HG02943 (cell line): ENCODE results near the gene LAMA5.

Experiments used
- ATAC-seq: cut with Tn5 transposase; IDR thresholded peaks from one replicate; pipeline ENCODE4 v1.9.1; 2021; ENCODE audit warnings: mild to moderate bottlenecking, low read depth, moderate library complexity; ENCODE audit not compliant: unreplicated experiment

Gene LAMA5

DNA sequence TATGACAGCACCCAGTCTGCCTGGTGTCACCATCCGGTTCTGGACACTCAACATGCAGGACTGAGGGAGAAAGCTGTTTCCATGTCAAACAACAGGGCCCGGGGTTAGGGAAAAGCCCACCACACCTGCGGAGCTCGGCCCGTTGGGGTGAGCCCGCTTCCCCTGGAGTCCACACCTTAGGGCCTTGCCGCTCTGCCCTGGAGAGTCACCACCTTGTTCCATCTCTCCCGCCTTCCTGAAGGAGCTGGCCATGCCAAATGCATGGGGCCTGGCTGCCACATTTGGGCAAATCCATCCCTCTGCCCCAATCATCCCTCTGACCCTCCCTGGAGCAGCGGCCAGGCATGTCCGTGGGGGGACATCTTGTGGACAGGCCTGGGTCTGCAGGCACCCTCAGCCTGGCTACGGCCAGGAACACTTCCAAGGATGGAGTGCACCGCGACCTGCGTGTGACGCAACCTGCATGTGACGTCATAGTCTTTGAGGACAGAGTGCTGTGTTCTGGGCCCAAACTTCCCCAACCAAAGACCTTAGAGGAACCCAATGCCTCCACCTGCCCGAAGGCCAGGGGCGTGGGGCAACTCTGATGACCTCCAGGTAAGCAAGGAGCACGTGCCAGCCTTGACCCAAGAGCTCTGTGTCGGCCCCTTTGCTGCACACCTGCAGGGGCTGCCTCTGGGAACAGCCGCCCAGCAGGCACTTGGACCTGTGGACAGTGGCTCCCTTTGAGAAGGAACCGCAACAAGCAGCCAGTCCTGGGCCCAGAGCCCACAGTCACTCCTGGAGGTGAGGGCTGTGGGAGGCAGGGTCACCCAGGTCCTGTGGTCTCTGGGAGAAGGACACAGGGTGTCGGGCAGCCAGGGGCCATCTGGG lies 38.2 kb upstream of the LAMA5 start:
- no peak for ATAC-seq

DNA sequence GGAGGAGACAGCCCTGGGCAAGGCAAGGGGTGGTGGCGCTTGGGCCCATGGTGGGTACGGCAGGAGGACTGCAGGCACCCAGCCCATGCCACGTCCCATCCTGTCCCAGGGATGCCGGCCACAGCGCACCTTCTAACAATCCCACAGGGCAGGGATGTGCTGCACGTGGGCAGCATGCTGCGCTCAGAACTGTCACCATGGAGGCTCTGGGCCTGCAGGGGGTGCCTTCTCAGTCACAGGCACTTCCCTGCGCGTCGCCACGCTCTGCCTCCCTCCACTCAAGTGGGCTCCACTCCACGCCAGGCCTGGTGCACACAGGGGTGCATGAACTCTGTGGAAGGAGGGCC lies 37.6 kb upstream of the LAMA5 start:
- ATAC-seq, result no peak

DNA sequence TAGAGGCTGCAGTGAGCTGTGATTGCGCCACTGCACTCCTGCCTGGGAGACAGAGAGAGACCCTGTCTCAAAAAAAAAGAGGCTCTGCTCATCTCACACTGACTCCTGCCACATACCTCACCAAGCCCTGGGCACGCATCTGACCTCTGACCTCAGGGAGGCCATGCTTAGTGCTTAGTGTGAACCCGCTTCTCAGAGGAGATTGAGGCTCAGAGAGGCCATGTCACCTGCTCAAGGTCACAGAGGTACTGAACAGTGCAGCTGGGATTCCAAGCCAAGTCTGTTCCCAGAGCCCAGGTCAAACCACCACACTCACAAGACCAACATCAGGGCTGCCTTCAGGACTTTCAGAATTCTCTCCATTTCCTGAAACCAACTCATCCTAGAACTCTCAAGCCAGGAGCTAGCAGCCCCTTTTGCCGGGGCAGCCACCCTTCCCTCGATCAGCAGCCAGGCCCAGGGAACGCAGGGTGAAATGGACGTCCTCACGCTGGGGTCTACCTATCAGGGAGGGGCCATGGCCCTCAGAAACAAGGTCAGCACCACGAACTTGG lies 37.1 kb upstream of the LAMA5 start:
- ATAC-seq, result no peak

DNA sequence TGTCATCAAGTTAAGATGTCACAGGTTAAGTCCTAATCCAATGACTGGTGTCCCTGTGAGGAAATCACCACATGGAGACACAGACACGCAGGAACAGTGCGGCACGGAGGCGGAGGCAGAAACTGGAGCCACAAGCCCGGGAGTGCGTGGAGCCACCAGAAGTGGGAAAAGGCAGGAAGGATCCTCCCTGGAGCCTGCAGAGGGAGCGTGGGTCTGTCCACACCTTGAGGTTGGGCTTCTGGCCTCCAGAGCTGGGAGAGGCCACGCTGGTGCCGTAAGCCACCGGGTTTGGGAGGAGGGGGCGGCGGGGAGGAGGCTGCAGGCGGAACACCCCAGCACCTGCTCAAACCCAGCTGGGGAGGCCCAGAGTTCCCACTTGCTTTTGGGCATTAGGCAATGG lies 36.2 kb upstream of the LAMA5 start:
- ATAC-seq, result no peak

DNA sequence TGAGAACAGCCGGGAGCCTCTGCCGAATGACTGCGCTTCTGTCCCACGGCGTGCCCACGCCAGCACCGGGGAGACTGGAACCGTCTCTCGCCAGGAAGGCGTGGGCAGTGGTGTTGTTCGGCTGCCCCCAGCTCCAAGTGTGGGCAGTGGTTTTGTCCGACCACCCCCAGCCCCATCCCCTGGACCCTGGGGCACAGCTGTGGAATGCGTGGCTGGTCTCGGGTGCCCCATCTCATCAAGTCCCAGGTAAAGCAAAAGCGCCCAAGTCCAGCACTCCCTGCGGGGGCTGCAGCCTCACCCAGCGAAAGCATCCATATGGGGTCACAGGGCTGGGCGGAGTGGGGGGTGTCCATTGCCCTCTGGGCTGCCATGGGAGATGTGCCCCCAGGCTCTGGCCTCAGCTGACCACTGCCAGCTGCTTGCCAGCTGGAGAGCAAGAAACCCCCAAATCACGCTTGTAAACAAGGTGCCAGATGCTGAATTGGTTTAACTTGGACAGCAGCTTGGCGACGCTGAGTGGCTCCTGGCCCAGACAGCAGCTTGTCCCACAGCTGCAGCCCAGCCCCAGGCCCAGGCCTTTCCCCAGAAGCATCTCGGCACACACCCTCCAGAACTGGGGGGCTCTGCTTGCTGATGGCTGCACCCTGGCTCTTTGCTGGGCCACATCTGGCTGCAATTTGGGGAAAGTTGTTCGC lies 35.5 kb upstream of the LAMA5 start:
- ATAC-seq, result no peak

DNA sequence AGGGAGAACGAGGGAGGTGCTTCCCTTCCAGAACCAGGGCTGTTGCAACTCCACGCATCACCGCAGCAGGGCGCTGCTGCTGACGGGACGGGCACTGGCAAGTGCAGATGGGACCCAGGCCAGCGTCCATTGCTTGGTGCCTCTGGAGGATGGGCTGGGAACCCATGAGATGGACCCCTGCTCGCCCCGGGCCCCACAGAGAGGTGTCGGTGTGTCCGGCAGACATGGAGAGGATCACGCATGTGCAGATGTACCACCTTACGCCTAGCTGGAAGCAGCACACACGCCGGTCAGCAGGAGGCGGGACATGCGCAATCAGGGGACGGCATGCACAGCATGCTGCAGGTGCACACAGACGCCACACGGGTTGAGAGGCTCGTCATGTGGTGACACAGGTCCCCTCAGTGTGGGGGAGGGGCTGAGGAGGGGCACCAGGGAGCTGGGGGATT lies 34.2 kb upstream of the LAMA5 start:
- ATAC-seq, result no peak

DNA sequence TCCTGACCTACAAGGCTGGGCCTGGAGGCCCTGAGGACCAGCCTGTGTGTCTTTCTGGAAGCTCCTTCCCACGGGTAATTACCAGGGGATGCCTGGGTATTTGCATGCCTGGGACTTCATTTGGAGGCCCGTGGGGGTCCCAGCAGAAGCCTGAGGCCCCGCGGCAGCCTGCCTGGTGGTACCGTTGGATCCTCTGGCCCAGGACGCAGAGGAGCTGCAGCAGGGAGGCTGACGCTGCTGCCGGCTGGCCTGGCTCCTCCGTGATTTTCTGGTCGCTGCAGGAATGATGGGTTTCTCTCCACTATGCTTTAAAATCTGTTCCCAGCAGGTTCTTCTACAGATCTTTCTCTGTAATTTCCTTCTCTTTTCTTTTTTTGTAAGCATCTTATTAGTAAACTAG lies 33.4 kb upstream of the LAMA5 start:
- no peak for ATAC-seq

DNA sequence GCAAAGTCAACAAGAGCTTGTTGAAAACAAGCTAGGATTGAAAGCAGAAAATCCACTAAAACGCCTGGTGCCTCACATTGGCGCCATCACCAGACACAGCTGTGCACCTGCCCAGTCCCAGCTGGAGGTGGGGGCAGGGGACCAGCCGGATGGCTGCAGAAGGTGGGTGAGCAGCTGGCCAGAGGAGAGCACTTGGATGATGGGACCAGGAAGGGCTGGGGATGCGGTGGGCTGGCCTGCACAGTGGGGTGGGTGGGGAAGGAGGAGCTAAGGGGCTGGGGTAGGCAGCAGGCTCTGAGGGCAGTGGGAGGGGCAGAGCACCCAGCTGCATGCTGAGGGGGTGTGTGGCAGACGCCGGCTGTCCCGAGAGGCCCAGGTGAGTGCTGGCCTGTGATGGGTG lies 32.9 kb upstream of the LAMA5 start:
- no peak for ATAC-seq

DNA sequence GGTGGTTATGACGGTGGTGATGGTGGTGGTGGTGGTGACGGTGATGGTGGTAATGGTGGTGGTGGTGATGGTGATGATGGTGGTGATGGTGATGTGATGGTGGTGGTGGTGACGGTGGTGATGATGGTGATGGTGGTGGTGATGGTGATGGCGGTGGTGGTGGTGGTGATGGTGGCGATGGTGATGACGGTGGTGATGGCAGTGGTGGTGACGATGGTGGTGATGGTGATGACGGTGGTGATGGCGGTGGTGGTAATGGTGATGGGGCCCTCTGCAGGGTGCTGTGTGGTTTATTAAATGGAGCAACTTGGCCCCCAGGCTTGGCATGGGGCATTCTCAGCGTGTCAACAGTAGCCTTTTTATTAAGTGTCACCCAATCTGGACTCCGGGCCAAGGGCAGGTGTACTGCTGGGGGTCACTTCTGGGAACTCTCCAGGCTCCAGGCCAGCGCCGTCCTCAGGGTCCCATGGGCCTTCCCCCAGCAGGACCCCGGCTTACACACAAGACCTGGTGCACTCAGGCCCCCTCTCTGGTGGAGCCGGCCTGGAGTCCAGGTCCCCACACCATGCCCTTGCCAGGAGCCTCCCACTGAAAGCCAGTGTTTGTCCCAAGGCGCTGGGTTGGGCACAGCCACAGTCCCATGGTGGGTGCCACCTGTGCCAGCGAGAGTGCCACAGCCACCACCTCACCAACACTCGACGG lies 31.2 kb upstream of the LAMA5 start:
- ATAC-seq, result no peak

DNA sequence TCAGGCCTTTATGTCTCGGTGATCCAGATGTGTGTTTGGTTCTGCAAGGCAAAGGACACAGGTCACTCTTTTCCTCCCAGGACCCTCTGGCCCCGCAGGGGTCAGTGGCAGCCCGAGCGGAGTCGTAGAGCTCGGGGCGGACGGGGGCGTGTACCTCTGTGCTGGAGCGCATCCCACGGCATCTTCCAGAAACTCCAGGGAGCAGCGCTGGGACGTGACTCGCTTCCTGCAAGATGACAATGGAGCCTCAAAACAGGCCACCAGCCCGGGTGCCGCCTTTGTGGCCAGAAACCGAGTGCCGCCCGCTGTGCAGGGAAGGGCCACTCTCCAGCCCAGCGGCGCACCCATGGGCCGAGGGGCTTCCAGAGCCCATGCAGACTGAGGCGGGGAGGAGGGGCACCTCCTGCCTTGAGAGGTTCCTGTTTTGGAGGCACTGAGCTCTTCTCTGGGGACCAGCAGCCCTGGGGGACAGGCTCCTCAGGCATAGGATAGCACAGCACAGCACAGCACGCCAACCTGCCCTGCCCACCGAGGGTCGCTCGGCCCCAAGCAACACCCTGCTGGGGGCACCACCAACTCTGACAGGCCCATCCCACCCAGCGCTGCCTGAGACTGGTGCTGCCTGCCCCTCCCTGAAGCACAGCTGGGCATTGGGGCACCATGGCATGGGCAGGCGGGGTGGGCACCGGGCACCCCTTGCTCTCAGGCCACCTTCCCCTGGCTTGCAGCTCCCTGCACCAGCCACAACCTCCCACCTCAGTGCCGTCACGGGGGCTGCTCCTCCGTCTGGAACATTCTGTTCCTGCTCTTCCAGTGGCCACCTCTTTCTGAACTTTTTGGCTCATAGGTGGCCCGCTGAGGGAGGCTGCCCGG lies 29.5 kb upstream of the LAMA5 start:
- ATAC-seq, result no peak

DNA sequence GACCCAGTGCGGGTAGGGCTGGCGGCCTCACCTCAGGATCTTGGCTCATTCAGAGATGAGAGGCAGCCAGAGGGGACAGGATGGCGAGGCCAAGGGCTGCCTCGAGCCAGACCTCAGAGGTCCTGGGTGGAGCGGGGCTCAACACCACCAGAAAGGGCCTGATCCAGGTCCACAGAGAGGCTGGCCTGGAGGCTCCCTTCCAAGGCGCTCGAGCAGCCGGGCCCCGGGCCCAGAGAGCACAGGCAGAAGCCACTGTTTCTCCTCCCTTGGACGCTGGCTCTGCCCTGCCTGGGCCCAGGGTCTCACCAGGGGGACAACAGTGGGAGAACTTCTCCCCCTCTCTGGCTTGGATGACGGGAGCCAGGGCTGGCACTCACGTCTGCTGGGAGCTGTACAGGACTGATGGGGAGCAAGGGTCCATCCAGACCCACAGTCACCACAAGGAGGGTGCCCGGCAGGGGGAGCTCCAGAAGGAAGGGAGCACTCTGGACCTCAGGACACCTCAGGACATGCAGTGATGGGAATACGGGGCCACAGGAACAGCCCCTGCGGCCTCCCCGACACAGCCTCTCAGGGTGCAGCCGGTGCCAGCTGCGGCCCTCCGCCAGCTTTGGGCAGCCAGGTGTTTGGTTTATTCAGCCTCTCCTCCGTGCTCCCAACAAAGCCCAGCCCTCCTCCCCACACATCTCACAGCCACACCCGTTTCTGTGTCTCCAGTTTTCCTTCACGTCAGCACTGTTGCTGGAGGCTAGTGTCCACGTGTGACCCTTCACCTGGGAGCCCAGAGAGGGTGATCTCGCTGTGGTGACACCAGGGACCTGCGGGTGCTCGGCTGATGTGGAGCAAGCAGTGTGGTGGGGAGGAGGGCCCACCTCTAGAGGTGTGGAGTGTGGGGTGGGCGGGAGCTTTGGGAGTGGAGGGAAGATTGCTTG lies 28.5 kb upstream of the LAMA5 start:
- no peak for ATAC-seq

DNA sequence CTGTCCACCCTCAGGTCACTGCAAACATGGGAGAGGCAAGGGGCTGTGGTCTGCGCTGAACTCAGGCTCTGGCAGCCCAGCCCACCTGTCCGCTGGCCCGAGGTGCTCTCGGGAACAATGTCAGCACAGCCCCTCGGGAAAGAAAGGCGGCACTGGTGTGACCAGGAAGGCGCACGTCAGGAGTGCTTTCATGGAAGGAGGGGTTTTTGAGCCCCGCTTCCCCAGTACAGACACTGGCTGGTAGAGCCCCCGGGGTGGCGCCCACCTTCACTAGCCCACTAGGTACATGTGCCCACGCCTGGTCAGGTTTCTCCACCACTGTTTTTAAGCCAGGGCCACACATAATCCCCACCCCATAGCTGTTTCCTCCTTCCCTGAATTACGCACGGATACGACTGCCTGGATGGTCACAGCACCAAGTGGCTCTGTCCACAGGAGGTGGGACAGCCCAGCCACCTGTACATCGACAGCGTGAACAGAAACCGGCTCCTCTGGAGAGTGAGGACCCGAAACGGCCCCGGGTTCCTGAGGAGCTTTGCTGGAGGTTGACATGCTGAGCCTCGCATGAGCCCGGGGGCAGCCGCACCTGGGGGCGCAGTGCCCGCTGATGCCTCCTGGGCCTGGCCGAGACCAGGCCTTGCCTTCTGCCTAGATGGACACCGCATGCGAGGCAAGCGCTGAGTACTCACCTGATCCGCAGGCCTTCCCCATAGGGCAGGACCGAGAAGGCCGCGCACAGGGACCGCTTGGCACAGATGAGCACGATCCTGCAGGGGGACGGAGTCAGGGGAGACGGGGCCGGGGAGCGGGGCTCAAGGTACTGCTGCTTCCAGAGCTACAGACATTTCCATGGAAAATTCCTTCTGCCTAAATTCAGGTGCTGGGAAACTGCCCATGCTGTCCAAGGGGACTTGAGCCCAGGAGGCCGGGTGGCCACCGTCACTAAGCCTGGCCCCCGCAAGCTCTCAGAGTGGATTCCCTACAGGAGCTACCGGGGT lies 27.4 kb upstream of the LAMA5 start:
- ATAC-seq, result no peak

DNA sequence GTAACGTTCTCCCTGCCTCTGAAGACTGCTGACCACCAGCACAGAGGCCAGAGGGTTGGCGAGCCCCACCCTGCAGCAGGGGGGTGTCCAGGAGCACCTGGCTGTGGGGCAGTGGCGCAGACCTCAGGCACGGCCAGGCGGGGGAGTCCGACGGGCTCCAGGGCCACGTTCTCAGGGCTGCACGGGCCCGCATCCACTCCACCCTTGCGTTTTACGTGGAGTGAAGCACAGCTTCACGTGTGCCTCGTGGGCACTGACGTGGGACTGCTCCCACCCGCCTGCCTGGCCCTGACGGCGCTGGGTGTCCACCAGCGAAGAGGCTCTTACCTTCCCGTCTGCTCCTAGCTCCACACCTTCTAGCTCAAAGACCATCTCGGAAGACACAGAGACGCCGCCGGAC lies 26.7 kb upstream of the LAMA5 start:
- ATAC-seq, result no peak

DNA sequence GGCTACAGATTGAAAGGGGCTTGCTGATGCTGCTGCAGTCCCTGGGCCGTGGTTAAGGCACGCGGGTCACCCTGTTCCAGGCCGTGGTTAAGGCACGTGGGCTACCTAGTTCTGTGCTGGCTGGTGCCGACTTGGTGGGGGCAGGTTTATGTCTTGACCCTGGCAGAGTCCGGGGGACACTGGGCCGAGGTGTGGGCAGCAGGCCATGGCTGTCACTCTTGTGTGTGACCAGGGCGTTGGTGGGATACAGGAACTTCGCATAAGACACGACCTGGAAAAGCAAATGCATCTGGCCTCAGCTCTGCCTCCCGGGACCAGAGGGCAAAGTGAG lies 26.2 kb upstream of the LAMA5 start:
- no peak for ATAC-seq

DNA sequence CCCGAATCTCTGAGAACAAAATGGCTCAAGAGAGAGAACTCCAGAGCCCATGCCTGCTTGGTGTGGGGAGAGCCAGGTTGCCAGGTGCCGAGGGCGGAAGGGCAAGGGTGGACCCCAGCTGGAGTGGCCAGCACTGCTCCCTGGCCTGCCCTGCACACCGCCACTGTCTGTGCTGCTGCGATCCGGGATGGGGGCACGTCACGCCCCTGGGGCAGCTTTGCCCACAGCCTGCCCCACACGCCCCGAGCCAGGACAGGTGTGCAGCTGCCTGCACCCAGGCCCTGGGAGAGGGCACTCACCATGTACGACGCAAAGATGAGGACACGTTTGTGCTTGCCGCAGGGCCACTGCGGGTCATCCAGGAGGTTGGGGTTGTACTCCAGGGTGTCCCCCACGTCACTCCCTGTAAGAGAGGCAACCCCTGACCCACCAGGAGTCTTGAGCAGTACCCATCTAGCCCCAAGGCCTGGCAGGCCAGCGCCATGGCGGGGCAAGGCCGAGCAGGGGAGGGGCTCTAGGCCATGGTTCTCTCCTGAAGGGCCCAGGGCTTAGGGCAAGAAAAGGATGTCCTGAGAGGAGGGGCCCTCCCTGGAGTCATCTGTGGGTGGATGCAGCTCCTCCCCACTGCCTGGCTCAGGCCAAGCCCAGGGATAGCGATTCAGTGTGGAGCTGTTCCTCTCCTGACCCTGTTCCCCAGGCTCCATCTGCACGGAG lies 25.7 kb upstream of the LAMA5 start:
- no peak for ATAC-seq

DNA sequence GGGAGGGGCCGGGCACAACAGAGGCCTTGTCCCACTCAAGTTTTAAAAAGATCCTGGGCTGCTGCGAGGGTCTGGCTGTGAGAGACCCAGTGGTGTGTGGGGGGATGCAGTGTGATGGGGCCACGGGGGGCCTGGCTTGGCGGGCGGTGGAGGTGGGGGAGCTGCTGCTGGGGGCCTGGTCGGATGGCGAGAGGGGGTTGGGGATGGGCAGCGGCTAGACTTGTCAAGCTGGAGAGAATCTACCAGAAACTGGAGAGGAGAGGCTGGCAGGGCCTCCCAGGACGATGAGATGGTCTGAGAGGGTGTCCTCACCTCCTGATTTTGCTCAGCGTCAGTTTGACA lies 24.9 kb upstream of the LAMA5 start:
- ATAC-seq, result no peak

DNA sequence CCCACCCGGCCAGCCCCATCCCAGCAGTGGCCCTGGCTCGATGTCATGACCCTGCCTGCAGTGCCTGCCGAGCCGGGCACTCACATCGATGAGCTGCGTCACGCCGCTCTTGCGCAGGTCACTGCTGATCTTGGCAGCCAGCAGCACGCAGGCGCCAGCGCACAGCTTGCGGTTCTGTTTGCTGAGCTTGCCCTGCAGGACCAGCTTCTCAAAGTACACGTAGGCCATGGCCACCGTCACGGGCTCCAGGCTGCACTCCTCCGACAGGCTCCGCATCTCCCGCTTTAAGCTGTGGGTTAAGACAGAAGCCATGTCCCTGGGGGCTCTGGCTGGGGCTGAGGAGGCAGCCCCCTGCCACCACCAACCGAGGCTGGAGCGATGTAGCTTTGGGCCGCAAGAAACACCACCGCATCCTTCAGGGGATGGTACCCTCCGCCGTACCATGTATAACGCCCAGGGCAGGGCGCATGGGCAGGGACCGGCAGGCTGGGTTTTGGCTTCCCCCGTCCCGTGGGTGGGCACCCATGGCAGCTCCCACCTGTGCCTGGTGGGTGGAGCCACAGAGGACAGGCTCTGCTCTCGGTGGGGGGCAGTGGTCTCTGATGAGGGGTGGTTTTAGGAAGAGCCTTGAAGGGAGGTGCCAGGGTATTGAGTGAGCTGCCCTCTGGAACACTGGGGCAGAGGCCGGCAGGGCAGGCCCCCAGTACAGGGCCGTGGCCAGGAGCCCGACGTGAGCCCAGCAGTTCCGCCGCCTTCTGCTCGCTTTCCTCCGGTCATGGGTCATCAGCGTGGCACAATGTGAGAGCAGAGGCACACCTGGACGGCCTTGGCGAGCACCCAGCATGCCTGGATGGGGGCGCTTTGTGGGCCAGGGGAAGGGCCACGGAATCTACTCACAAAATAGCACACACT lies 24.3 kb upstream of the LAMA5 start:
- no peak for ATAC-seq
